ACC112 (cell line): ENCODE data around the gene BCAR1.

Experiments
- H2AFZ ChIP-seq: fragments of 200-600 bp; sonication (generic); one replicate; pipeline ENCODE4 v1.6.0; 2017; ENCODE audit warnings: antibody characterized with exemption, low read length; ENCODE audit not compliant: unreplicated experiment
- H3K27ac ChIP-seq: fragments of 200-600 bp; sonication (generic); 2 replicates; pipeline ENCODE4 v1.5.1; 2014; ENCODE audit warnings: low read depth, mild to moderate bottlenecking, antibody characterized with exemption, low read length, moderate library complexity
- H3K27me3 ChIP-seq: fragments of 200-600 bp; sonication (generic); 2 replicates; pipeline ENCODE4 v1.6.1; 2014; ENCODE audit warnings: mild to moderate bottlenecking, antibody characterized with exemption, low read length, moderate library complexity, mixed read lengths; ENCODE audit not compliant: insufficient read depth
- H3K36me3 ChIP-seq: fragments of 200-600 bp; sonication (generic); 2 replicates; pipeline ENCODE4 v1.6.1; 2016; ENCODE audit warnings: mild to moderate bottlenecking, antibody characterized with exemption, low read length, moderate library complexity, mixed read lengths; ENCODE audit not compliant: insufficient read depth
- H3K4me1 ChIP-seq: fragments of 200-600 bp; sonication (generic); one replicate; pipeline ENCODE4 v1.6.1; 2016; ENCODE audit warnings: low read length, mixed read lengths; ENCODE audit not compliant: insufficient read depth, unreplicated experiment, control insufficient read depth
- H3K4me3 ChIP-seq: fragments of 200-600 bp; sonication (generic); 2 replicates; pipeline ENCODE4 v1.5.1; 2014; ENCODE audit warnings: mild to moderate bottlenecking, low read depth, low read length
- H3K79me2 ChIP-seq: fragments of 200-600 bp; sonication (generic); one replicate; pipeline ENCODE4 v1.6.0; 2016; ENCODE audit warnings: low read length; ENCODE audit not compliant: control insufficient read depth, unreplicated experiment, insufficient read depth

Gene BCAR1

GRCh38 chr16:75202069-75202590, 49.3 kb downstream of the BCAR1 start:
- Histone ChIP-seq H2AFZ (no peak overlapping the region), H3K27me3 (peaks cover 13% of the 10 kb centered on the region), H3K79me2 (no peaks in the 10 kb centered on the region), H3K27ac (no peak overlapping the region), H3K4me1 (peaks cover 6% of the 10 kb centered on the region), H3K36me3 (no peaks in the 10 kb centered on the region), H3K4me3 (no peak overlapping the region)

- H3K36me3 ChIP-seq, result no peaks in the 10 kb centered on the region
- H3K27ac ChIP-seq, result no peak overlapping the region
- H2AFZ ChIP-seq, result peak overlapping the region; percentile 43
- peaks cover 23% of the 10 kb centered on the region for H3K27me3 ChIP-seq
- no peaks in the 10 kb centered on the region for H3K79me2 ChIP-seq
- H3K4me3 ChIP-seq, result peak overlapping the region; percentile 63
- H3K4me1 ChIP-seq, result peaks cover 6% of the 10 kb centered on the region
These were observed 53.3 kb downstream of the BCAR1 start for GRCh38 chr16:75198135-75198600.

GRCh38 chr16:75197522-75198134, 53.8 kb downstream of the BCAR1 start:
- H3K79me2 ChIP-seq, result no peaks in the 10 kb centered on the region
- H3K4me3 ChIP-seq, result peak overlapping the region; percentile 63; the same call in 1 of the 2 replicates
- H3K27me3 ChIP-seq, result peaks cover 26% of the 10 kb centered on the region
- H3K27ac ChIP-seq, result no peak overlapping the region
- H3K36me3 ChIP-seq, result no peaks in the 10 kb centered on the region
- H3K4me1 ChIP-seq, result peaks cover 6% of the 10 kb centered on the region
- peak overlapping the region; percentile 43 for H2AFZ ChIP-seq

GRCh38 chr16:75196836-75197235, 54.6 kb downstream of the BCAR1 start:
- no peaks in the 10 kb centered on the region for H3K79me2 ChIP-seq
- H3K4me3 ChIP-seq, result no peak overlapping the region
- peaks cover 26% of the 10 kb centered on the region for H3K27me3 ChIP-seq
- H3K27ac ChIP-seq, result no peak overlapping the region
- peaks cover 6% of the 10 kb centered on the region for H3K4me1 ChIP-seq
- no peak overlapping the region for H2AFZ ChIP-seq
- H3K36me3 ChIP-seq, result no peaks in the 10 kb centered on the region

GRCh38 chr16:75195811-75196790, 55.3 kb downstream of the BCAR1 start:
- Histone ChIP-seq H3K4me3 (no peak overlapping the region), H3K36me3 (no peaks in the 10 kb centered on the region), H3K27ac (no peak overlapping the region), H2AFZ (no peak overlapping the region), H3K79me2 (no peaks in the 10 kb centered on the region), H3K27me3 (peaks cover 26% of the 10 kb centered on the region), H3K4me1 (peaks cover 6% of the 10 kb centered on the region)

GRCh38 chr16:75193730-75194444, 57.5 kb downstream of the BCAR1 start:
- Histone ChIP-seq H3K4me3 (no peak overlapping the region), H2AFZ (no peak overlapping the region), H3K27ac (no peak overlapping the region), H3K36me3 (no peaks in the 10 kb centered on the region), H3K4me1 (peaks cover 6% of the 10 kb centered on the region), H3K79me2 (no peaks in the 10 kb centered on the region), H3K27me3 (peaks cover 43% of the 10 kb centered on the region)

- no peaks in the 10 kb centered on the region for H3K36me3 ChIP-seq
- H2AFZ ChIP-seq, result no peak overlapping the region
- H3K4me3 ChIP-seq, result no peak overlapping the region
- H3K27ac ChIP-seq, result no peak overlapping the region
- H3K4me1 ChIP-seq, result peaks cover 3% of the 10 kb centered on the region
- H3K79me2 ChIP-seq, result no peaks in the 10 kb centered on the region
- H3K27me3 ChIP-seq, result peaks cover 42% of the 10 kb centered on the region
These were observed 58.2 kb downstream of the BCAR1 start for GRCh38 chr16:75193265-75193650.

- Histone ChIP-seq H3K27ac (no peak overlapping the region), H3K4me3 (no peak overlapping the region), H3K27me3 (peaks cover 37% of the 10 kb centered on the region), H3K79me2 (no peaks in the 10 kb centered on the region), H2AFZ (no peak overlapping the region), H3K36me3 (no peaks in the 10 kb centered on the region), H3K4me1 (no peaks in the 10 kb centered on the region)
These were observed 58.7 kb downstream of the BCAR1 start for GRCh38 chr16:75192606-75193264.

- H3K4me3 ChIP-seq, result no peak overlapping the region
- no peak overlapping the region for H3K27ac ChIP-seq
- H2AFZ ChIP-seq, result no peak overlapping the region
- H3K36me3 ChIP-seq, result no peaks in the 10 kb centered on the region
- no peaks in the 10 kb centered on the region for H3K4me1 ChIP-seq
- peaks cover 21% of the 10 kb centered on the region for H3K27me3 ChIP-seq
- H3K79me2 ChIP-seq, result no peaks in the 10 kb centered on the region
These were observed 61.7 kb downstream of the BCAR1 start for GRCh38 chr16:75189638-75190245.
